Measurements from ENCODE around the gene CACNG6.

DNA sequence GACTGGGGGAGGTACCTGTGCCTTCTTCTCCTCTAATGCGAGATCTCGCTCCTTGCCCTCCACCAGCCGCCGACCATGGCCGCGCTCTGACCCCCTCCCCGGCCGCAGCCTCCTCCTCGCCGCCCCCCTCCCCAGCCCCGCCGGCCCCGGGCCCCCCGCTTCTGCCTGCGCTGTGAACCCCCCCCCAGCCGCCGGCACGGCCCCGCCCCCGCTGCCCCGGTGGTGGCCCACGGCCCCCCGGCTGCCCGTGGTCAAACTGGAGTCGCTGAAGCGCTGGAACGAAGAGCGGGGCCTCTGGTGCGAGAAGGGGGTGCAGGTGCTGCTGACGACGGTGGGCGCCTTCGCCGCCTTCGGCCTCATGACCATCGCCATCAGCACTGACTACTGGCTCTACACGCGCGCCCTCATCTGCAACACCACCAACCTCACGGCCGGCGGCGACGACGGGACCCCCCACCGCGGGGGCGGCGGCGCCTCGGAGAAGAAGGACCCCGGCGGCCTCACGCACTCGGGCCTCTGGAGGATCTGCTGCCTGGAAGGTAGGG, 28.5 kb upstream of the CACNG6 start, which contains the start of gene CACNG8:
- TF ChIP-seq, protein P1, sequence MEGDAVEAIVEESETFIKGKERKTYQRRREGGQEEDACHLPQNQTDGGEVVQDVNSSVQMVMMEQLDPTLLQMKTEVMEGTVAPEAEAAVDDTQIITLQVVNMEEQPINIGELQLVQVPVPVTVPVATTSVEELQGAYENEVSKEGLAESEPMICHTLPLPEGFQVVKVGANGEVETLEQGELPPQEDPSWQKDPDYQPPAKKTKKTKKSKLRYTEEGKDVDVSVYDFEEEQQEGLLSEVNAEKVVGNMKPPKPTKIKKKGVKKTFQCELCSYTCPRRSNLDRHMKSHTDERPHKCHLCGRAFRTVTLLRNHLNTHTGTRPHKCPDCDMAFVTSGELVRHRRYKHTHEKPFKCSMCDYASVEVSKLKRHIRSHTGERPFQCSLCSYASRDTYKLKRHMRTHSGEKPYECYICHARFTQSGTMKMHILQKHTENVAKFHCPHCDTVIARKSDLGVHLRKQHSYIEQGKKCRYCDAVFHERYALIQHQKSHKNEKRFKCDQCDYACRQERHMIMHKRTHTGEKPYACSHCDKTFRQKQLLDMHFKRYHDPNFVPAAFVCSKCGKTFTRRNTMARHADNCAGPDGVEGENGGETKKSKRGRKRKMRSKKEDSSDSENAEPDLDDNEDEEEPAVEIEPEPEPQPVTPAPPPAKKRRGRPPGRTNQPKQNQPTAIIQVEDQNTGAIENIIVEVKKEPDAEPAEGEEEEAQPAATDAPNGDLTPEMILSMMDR (IDR thresholded peaks at IDR 0.05), result no peak
- TF ChIP-seq POLR2A (IDR thresholded peaks at IDR 0.05; ENCODE audit: low read depth) (no peak), POLR2AphosphoS5 (IDR thresholded peaks at IDR 0.05) (no peak), EP300 (IDR thresholded peaks at IDR 0.05) (no peak)
